Activated T-cell treated with anti-CD3 and anti-CD28 coated beads for 24 hours (primary cell): Measurements from ENCODE around the gene CEP128.

Source experiments
- DNase-seq: peaks from one replicate; pipeline ENCODE4 v3.0.0-alpha.2; 2020; ENCODE audit warnings: low read depth

CEP128 gene

DNA sequence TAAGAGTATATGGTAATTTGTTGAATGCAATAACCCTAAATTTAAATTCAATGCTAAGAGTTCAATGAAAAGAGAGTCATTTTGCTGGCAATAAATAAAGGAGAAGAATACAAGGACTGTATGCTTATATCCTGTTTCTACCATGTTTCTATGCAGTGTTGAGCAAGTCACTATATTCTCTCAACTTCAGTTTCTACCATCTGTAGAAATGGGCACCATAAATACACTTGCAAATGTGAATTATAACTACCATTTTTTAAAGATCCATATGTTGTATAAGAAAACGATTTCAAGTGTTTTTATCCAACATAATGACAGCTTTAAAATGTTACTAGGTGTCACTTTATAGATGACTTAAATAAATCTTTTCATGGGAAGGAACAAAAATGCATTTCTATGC, 170.3 kb downstream of the CEP128 start:
- DNase-seq: no peak

GRCh38 chr14:80770114-80770908, 171.2 kb downstream of the CEP128 start:
- DNase-seq: no peak

DNA sequence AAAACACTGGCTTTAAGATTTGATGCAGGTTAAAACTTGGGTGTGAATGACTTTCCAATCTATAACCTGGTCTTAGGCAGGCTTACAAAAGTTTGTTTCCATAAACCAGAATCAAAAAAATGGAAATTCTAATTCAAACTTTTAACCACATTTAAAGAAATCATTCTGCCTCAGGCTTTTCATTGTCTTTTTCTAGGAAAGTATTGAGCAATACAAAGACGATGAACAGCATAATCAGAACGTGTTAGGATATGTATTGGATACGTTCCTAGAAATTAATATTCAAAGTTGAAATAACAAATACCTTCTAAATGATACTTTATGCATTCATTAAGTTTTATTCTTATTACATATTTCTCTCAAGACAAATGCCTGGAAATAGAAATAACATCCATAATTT, 172.9 kb downstream of the CEP128 start:
- no peak for DNase-seq

DNA sequence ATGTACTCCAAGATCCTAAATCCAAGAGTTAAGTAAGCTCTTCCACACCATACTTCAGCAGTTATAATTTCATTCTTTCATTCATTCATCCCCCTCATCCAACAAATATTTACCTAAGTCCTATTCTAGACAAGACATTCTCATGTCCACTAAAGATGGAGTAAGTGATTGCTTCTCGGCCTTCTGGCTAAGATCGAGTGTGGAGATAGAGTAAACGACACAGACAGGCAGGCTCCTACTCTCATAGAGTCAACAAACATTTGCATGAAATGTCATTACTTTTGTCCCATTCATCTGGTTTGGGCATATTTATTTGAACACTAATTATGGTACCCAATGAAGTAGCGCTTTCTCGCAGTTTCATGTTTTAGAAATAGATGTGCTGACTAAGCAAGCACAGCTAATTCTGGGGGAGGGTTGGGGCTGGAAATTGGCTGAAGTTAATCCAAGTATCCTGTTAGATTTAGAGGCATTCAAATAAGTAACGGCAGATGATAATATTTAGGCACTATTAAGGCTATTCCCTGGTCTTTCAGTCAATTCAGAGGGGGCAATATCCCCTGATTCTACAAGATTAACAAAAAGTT, 176.5 kb downstream of the CEP128 start:
- DNase-seq: no peak

DNA sequence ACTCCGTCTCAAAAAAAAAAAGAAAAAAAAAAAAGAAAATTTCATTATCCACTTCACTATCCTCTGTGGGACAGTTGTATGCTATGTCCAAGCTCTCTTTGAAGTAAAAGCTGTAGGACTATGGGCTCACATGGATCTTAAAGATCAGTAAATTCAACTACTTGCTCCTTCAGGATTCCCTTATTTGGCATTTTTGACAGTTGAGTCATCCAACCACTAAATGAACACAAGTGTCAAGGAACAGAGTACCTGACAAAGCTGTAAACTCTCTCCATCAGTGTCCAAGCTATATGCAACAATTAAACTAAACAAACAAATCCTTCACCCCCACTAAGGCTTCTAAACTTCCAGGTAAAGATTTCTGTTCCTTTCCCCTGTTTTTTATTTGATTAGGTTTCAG, 177.0 kb downstream of the CEP128 start:
- DNase-seq: no peak

DNA sequence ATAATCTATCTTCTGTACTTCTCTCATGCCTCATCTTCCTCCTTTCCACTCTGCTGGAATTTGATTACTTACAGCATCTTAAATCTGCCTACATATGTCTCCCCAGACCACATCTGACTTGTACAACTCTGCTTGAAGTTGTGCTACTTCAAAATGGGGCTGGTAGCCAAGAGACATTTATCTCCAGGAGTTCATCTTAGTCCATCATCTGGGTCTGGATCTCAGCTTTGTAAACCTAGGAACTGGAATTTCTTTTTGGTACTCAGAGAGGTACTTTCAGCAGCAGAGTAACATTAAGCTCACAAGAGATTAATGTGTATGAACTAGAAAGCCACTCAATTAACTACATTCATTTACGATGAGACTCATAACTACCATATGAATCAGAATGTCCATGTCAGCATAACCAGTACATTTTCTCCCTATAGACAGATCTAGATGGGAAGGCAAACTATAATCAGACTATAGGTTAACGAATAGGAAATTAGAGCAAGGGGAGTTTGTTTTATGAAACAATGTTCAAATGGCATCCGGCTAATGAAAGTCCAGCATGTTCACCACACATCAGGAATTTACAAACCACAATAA, 178.8 kb downstream of the CEP128 start:
- no peak for DNase-seq

- no peak for DNase-seq
These were observed 186.8 kb downstream of the CEP128 start for GRCh38 chr14:80754696-80755095.

- DNase-seq: no peak
These were observed 190.3 kb downstream of the CEP128 start for GRCh38 chr14:80751285-80751684.

GRCh38 chr14:80726211-80726610, 215.3 kb downstream of the CEP128 start:
- no peak for DNase-seq

DNA sequence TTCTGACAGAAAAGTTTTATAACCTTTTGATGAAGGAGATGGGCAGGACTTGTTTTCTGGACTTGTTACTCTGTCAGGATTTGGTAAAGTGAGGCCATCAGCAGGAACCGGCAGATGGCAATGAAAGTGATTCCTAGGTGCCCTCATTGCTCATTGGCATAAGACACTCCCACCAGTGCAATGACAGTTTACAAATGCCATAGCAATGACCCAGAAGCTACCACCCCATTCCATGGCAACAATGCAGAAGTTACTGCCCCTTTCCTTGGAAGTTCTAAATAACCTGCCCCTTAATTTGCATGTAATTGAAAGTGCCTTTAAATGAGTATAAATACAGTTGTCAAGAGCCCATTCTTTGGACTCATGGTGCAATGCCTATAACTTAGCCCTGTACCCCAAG, 222.6 kb downstream of the CEP128 start:
- no peak for DNase-seq

- DNase-seq: no peak
These were observed 227.1 kb downstream of the CEP128 start for GRCh38 chr14:80714474-80714873.

DNA sequence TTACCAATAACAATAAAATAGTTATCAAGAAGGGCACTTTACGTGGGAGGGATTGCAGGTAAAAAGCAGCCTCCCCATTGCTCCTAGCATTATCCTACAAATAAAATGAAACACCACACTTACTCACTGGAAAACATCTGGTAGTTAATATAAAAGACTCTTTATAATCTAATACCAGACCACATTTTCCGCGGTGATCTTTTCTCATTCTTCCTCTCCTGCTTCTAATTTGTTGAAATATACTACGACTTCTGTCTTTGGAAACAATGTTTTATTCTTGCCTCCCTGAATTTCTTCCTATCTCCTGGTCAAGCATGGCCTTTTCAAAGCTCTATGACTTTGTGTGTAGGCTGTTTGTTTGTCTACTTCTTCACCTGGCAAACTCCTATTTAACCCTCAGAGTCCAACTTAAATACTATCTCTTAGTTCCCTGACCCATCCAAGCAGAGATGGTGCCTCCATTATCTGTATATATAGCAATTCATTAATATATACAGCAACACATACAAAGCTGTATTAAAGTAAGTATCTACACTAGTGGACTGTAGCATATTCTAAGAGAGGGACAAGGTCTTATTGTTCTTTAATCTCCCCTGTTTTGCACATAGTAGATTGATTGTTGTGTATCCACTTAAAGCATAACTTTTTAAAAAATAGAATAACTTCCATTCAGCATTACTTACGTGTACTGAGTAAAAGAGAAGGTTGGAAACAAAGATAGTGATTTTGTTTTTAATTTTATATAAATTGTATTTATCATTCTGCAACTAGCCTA, 228.3 kb downstream of the CEP128 start:
- DNase-seq: no peak

DNA sequence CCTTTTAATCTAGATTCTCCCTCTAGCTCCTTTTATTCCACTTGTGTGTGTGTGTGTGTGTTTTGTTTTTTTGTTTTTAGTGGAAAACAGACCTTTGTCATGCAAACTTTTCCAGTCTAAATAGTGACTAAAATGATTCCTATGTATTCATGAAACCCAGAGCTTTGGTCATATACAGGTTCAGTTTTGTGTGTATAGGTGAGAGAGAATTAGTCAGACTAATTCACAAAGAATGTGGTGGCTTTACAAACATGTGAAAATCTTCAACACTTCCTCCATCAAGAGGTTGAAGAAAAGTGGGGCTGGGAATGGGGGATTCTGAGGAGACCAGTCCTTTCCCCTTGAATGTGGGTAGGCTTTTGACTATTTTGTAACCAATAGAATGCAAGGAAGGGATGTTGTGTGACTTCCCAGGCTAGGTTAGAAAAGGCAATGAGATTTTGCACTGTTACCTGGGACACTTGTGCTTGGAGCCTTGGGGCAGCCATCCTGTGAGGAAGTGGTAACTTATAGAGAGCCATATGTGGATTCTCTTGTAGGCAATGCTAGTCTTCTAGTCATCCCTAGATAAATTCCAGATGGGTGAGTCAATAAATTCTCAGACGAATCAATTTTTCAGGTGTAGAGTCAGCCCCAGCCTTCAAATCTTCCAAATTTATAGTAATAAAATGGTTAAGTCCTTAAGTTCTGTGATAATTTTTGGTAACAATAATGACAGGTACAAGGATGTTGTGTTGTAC, 236.1 kb downstream of the CEP128 start:
- DNase-seq: no peak

- no peak for DNase-seq
These were observed 240.9 kb downstream of the CEP128 start for GRCh38 chr14:80700601-80701000.

DNA sequence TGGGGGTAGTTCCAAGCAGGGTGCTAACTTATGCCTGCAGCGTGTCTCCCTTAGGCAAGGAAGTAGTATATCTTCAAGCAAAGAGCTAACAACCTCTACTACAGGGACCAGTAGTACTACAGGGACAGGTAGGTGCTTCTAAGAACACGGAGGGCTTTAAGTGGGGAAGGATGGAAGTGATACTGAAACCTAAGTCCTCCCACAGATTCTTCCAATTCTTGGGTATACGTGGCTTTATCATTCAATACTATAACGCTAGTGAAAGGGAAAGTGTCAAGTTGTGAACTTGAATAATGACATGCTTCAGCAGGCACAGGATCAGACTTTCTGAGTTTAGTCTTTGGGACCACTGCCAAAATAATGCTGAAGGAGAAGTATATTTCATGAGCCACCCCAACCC, 241.7 kb downstream of the CEP128 start:
- DNase-seq: no peak

DNA sequence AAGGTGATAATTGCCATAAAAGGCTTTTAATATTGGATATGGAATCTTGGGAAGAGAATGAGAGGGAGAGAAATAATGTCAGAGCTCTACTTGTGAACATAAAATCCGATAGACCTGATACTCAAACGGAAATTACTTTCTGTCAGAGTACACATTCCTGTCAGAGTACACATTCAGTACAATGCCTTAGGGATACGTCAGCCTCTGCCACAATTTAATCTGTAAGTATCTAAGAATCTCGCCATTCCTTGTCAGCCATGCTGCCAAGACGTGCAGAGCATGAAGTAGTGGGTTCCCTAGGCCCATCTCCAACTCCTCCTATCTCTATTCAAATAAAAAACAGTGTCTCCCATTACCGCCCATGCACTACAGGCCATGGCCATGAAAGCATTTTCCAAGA, 242.6 kb downstream of the CEP128 start:
- no peak for DNase-seq

GRCh38 chr14:80695869-80696268, 245.7 kb downstream of the CEP128 start:
- DNase-seq: no peak

- no peak for DNase-seq
These were observed 248.6 kb downstream of the CEP128 start for GRCh38 chr14:80692903-80693302.

DNA sequence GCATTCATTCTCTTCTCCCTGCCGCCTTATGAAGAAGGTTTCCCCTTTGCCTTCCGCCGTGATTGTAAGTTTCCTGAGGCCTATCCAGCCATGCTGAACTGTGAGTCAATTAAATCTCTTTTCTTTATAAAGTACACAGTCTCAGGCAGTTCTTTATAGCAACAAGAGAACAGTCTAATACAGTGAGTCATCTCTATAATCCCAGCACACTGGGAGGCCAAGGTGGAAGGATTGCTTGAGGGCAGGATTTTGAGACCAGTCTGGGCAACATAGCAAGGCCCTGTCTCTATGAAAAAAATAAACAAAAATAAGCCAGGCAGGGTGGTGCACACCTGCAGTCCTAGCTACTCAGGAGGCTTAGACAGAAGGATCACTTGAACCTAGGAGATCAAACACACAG, 259.9 kb downstream of the CEP128 start:
- DNase-seq: no peak

DNA sequence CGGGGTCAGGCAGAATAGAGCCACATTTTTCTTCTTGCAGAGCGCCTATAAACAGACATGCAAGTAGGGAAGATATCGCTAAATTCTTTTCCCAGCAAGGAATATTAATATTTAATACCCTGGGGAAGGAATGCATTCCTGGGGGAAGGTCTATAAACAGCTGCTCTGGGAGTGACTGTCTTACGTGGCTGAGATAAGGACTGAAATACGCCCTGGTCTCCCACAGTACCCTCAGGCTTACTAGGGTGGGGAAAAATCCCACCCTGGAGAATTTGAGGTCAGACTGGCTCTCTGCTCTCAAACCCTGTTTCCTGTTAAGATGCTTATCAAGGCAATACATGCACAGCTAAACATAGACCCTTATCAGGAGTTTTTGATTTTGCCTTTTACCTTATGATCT, 262.3 kb downstream of the CEP128 start:
- no peak for DNase-seq

- DNase-seq: no peak
These were observed 263.1 kb downstream of the CEP128 start for GRCh38 chr14:80678436-80678835.

- DNase-seq: no peak
These were observed 272.1 kb downstream of the CEP128 start for GRCh38 chr14:80669426-80669825.
